Measurements from ENCODE around the gene DBX2. TPM values are rescaled to one million over a fixed set of nuclear protein-coding genes. Genes with fewer than 3 reads are reported as not detected.

The DBX2 gene
- total RNA-seq, 3 donors from 2014 or later, result not detected

GRCh38 chr12:45051572-45052125 lies 750 bp upstream of the DBX2 start:
- intact Hi-C loops (cut with DNase I, micrococcal nuclease), result no loop called here

GRCh38 chr12:45049912-45050750 lies 768 bp downstream of the DBX2 start:
- no peak for TF ChIP-seq CTCF (IDR thresholded peaks at IDR 0.05)
- intact Hi-C loops (cut with DNase I, micrococcal nuclease), result no loop called here
- no peak for ATAC-seq
- H3K9me3 ChIP-seq, result no peaks in the 10 kb centered on the region
- no peaks in the 10 kb centered on the region for H3K36me3 ChIP-seq (ENCODE audit: low read depth)
- no peak overlapping the region for H3K4me3 ChIP-seq
- no peaks in the 10 kb centered on the region for H3K4me1 ChIP-seq (ENCODE audit: low read depth)
- no peak for DNase-seq

More at GRCh38 chr12:45051572-45052125, 750 bp upstream of the DBX2 start:
- no peaks in the 10 kb centered on the region for H3K36me3 ChIP-seq (ENCODE audit: low read depth)
- no peak for ATAC-seq
- no peak overlapping the region for H3K4me3 ChIP-seq
- H3K9me3 ChIP-seq, result no peaks in the 10 kb centered on the region
- H3K4me1 ChIP-seq (ENCODE audit: low read depth), result no peaks in the 10 kb centered on the region
- no peak for TF ChIP-seq CTCF (IDR thresholded peaks at IDR 0.05)
- no peak for DNase-seq

- intact Hi-C loops (cut with DNase I, micrococcal nuclease), result no loop called here
- Histone ChIP-seq H3K4me3 (no peak overlapping the region), H3K36me3 (ENCODE audit: low read depth) (no peaks in the 10 kb centered on the region), H3K9me3 (no peaks in the 10 kb centered on the region), H3K4me1 (ENCODE audit: low read depth) (no peaks in the 10 kb centered on the region)
- DNase-seq (no peak), ATAC-seq (no peak)
- no peak for TF ChIP-seq CTCF (IDR thresholded peaks at IDR 0.05)
Observed at GRCh38 chr12:45042599-45042998, 8.3 kb downstream of the DBX2 start.

GRCh38 chr12:45040977-45041376 lies 9.9 kb downstream of the DBX2 start:
- TF ChIP-seq CTCF (IDR thresholded peaks at IDR 0.05), result no peak
- DNase-seq, result no peak
- no peak overlapping the region for H3K4me3 ChIP-seq
- no peaks in the 10 kb centered on the region for H3K36me3 ChIP-seq (ENCODE audit: low read depth)
- no peaks in the 10 kb centered on the region for H3K4me1 ChIP-seq (ENCODE audit: low read depth)
- intact Hi-C loops (cut with DNase I, micrococcal nuclease), result no loop called here
- no peaks in the 10 kb centered on the region for H3K9me3 ChIP-seq
- no peak for ATAC-seq

GRCh38 chr12:45039757-45040156 lies 11.1 kb downstream of the DBX2 start:
- no peak for ATAC-seq
- Histone ChIP-seq H3K9me3 (no peaks in the 10 kb centered on the region), H3K4me1 (ENCODE audit: low read depth) (no peaks in the 10 kb centered on the region), H3K4me3 (no peak overlapping the region), H3K36me3 (ENCODE audit: low read depth) (no peaks in the 10 kb centered on the region)
- intact Hi-C loops (cut with DNase I, micrococcal nuclease), result no loop called here
- DNase-seq, result no peak
- no peak for TF ChIP-seq CTCF (IDR thresholded peaks at IDR 0.05)
